H9 (cell line): ENCODE results near the gene DAP3. TPM values are rescaled to one million over a fixed set of nuclear protein-coding genes. Genes with fewer than 3 reads are reported as not detected.
"Not testable (repeated sequence)": the region's sequence is repeated elsewhere in the genome, so short reads cannot be mapped to it uniquely, and the experiment has no call there.

Experiments
- DNase-seq: peaks from one replicate; pipeline ENCODE4 v3.0.0-alpha.2; 2017
- H2AFZ ChIP-seq: one replicate; pipeline ENCODE4 v1.6.1; 2013; ENCODE audit warnings: mild to moderate bottlenecking, low read length, control low read depth, moderate library complexity
- H2AK5ac ChIP-seq: 2 replicates; pipeline ENCODE4 v1.6.1; 2013; ENCODE audit warnings: low read length, control low read depth, mixed read lengths; ENCODE audit not compliant: insufficient read length
- H2BK120ac ChIP-seq: one replicate; pipeline ENCODE4 v1.6.1; 2013; ENCODE audit warnings: low read depth, mild to moderate bottlenecking, low read length, control low read depth, inconsistent platforms; ENCODE audit not compliant: poor library complexity, severe bottlenecking
- H2BK12ac ChIP-seq: 2 replicates; pipeline ENCODE4 v1.6.1; 2013; ENCODE audit warnings: low read length, control low read depth, mixed read lengths, low read depth; ENCODE audit not compliant: insufficient read length
- H2BK15ac ChIP-seq: 2 replicates; pipeline ENCODE4 v1.6.1; 2013; ENCODE audit warnings: low read depth, low read length, control low read depth
- H2BK20ac ChIP-seq: one replicate; pipeline ENCODE4 v1.6.1; 2013; ENCODE audit warnings: low read depth, mild to moderate bottlenecking, low read length, control low read depth, inconsistent platforms; ENCODE audit not compliant: poor library complexity, severe bottlenecking
- H2BK5ac ChIP-seq: 2 replicates; pipeline ENCODE4 v1.6.1; 2013; ENCODE audit warnings: low read length, control low read depth, mixed read lengths; ENCODE audit not compliant: insufficient read length
- H3K14ac ChIP-seq: 2 replicates; pipeline ENCODE4 v1.6.1; 2013; ENCODE audit warnings: low read length, control low read depth; ENCODE audit not compliant: insufficient read depth
- H3K18ac ChIP-seq: 2 replicates; pipeline ENCODE4 v1.6.1; 2013; ENCODE audit warnings: low read depth, mild to moderate bottlenecking, mixed read lengths, low read length, control low read depth; ENCODE audit not compliant: insufficient read length
- H3K23ac ChIP-seq: 2 replicates; pipeline ENCODE4 v1.6.1; 2013; ENCODE audit warnings: low read length, control low read depth, mixed read lengths, low read depth; ENCODE audit not compliant: insufficient read length
- H3K23me2 ChIP-seq: 2 replicates; pipeline ENCODE4 v1.6.1; 2013; ENCODE audit warnings: low read depth, mild to moderate bottlenecking, mixed read lengths, low read length, control low read depth; ENCODE audit not compliant: insufficient read length, poor library complexity, severe bottlenecking
- H3K27ac ChIP-seq: 2 replicates; pipeline ENCODE4 v1.5.1; 2013; ENCODE audit warnings: low read length, control low read depth, mixed read lengths, low read depth; ENCODE audit not compliant: insufficient read length
- H3K27me3 ChIP-seq: 2 replicates; pipeline ENCODE4 v1.6.1; 2013; ENCODE audit warnings: low read length, control low read depth, inconsistent platforms; ENCODE audit not compliant: insufficient read depth
- H3K4ac ChIP-seq: 2 replicates; pipeline ENCODE4 v1.6.1; 2013; ENCODE audit warnings: low read depth, mild to moderate bottlenecking, control low read depth, inconsistent platforms, low read length, moderate library complexity
- H3K4me1 ChIP-seq: 2 replicates; pipeline ENCODE4 v1.6.1; 2013; ENCODE audit warnings: low read length, control low read depth, inconsistent platforms; ENCODE audit not compliant: insufficient read depth
- H3K4me2 ChIP-seq: 2 replicates; pipeline ENCODE4 v1.6.1; 2013; ENCODE audit warnings: low read length, control low read depth, mixed read lengths; ENCODE audit not compliant: insufficient read length, insufficient read depth
- H3K56ac ChIP-seq: 2 replicates; pipeline ENCODE4 v1.6.1; 2013; ENCODE audit warnings: low read depth, mild to moderate bottlenecking, mixed read lengths, low read length, control low read depth; ENCODE audit not compliant: insufficient read length
- H3K79me1 ChIP-seq: 2 replicates; pipeline ENCODE4 v1.6.1; 2013; ENCODE audit warnings: low read depth, mild to moderate bottlenecking, moderate library complexity, low read length, control low read depth, inconsistent platforms; ENCODE audit not compliant: insufficient read depth, poor library complexity, severe bottlenecking
- H3K79me2 ChIP-seq: 2 replicates; pipeline ENCODE4 v1.6.1; 2013; ENCODE audit warnings: low read length, control low read depth, inconsistent platforms; ENCODE audit not compliant: insufficient read depth
- H3K9ac ChIP-seq: 2 replicates; pipeline ENCODE4 v1.6.1; 2013; ENCODE audit warnings: low read length, control low read depth, mixed read lengths; ENCODE audit not compliant: insufficient read length; ENCODE audit errors: extremely low read depth
- H3K9me3 ChIP-seq: one replicate; pipeline ENCODE4 v1.6.1; 2013; ENCODE audit warnings: low read depth, low read length, inconsistent platforms; ENCODE audit not compliant: control insufficient read depth
- H3T11ph ChIP-seq: one replicate; pipeline ENCODE4 v1.6.1; 2013; ENCODE audit warnings: mild to moderate bottlenecking, low read length, control low read depth, inconsistent platforms
- H4K20me1 ChIP-seq: one replicate; pipeline ENCODE4 v1.6.1; 2013; ENCODE audit not compliant: control insufficient read depth, insufficient read length, insufficient read depth
- H4K5ac ChIP-seq: 2 replicates; pipeline ENCODE4 v1.6.1; 2013; ENCODE audit warnings: low read depth, mild to moderate bottlenecking, mixed read lengths, low read length, control low read depth; ENCODE audit not compliant: insufficient read length
- H4K8ac ChIP-seq: replicated peaks from 2 replicates; pipeline ENCODE4 v1.6.1; 2013; ENCODE audit warnings: low read length, control low read depth, mixed read lengths, low read depth; ENCODE audit not compliant: insufficient read length
- H4K91ac ChIP-seq: 2 replicates; pipeline ENCODE4 v1.6.1; 2013; ENCODE audit warnings: low read depth, mild to moderate bottlenecking, moderate library complexity, mixed read lengths, low read length, control low read depth; ENCODE audit not compliant: insufficient read length
- H3K27ac Mint-ChIP-seq, 3 experiments: 2 replicates in 2 of 3; 3 replicates in 1 of 3; pipeline ENCODE4 v1.8.0; 2020 to 2021; ENCODE audit warnings: mixed read lengths in 3 of 3, mild to moderate bottlenecking in 1 of 3, moderate library complexity in 1 of 3
- H3K27me3 Mint-ChIP-seq: 2 replicates; pipeline ENCODE4 v1.8.0; 2021; ENCODE audit warnings: low read depth, mild to moderate bottlenecking, moderate library complexity, mixed read lengths
- H3K36me3 Mint-ChIP-seq, 3 experiments: 2 replicates in 2 of 3; 3 replicates in 1 of 3; pipeline ENCODE4 v1.8.0; 2020 to 2021; ENCODE audit warnings: low read depth in 3 of 3, mixed read lengths in 3 of 3; ENCODE audit not compliant: insufficient read depth in 1 of 3
- H3K4me1 Mint-ChIP-seq, 2 experiments: 2 replicates each; pipeline ENCODE4 v1.8.0; 2020; ENCODE audit warnings: mixed read lengths in 2 of 2
- H3K4me3 Mint-ChIP-seq, 2 experiments: 2 replicates in 1 of 2; 3 replicates in 1 of 2; pipeline ENCODE4 v1.8.0; 2020 to 2021; ENCODE audit warnings: mild to moderate bottlenecking in 2 of 2, mixed read lengths in 2 of 2, moderate library complexity in 1 of 2
- H3K9me3 Mint-ChIP-seq, 2 experiments: 2 replicates in 1 of 2; 3 replicates in 1 of 2; pipeline ENCODE4 v1.8.0; 2020; ENCODE audit warnings: mild to moderate bottlenecking in 2 of 2, mixed read lengths in 2 of 2, moderate library complexity in 1 of 2
- WGBS: extraction: QIAGEN DNeasy Blood & Tissue Kit; methylation state at CpG from one replicate; pipeline ENCODE4 v1.1.7; 2013; ENCODE audit warnings: missing lambda C conversion rate, low lambda C conversion rate, mixed read lengths; ENCODE audit not compliant: insufficient read length; ENCODE audit errors: extremely low coverage; 5-methylcytosine and 5-hydroxymethylcytosine counted together
- total RNA-seq: library from RNA; stranded (reverse); gene quantifications from 2 replicates; pipeline ENCODE4 v1.2.1, GENCODE V29; 2021

DAP3 gene
- total RNA-seq, 1 experiment from 2014 or later = 114 TPM

GRCh38 chr1:155747586-155747985, 58.7 kb downstream of the DAP3 start:
- H3K27ac ChIP-seq, H3K4ac ChIP-seq, H3K56ac ChIP-seq, H3K27ac Mint-ChIP-seq, H3K79me2 ChIP-seq, H4K91ac ChIP-seq, H3K4me3 Mint-ChIP-seq, H3K4me2 ChIP-seq, H4K20me1 ChIP-seq, H2BK12ac ChIP-seq, H3K27me3 Mint-ChIP-seq, H4K5ac ChIP-seq, H3K9me3 ChIP-seq, H3K4me1 Mint-ChIP-seq, H3K9me3 Mint-ChIP-seq, H3K27me3 ChIP-seq, H4K8ac ChIP-seq, DNase-seq, H2AK5ac ChIP-seq, H2BK15ac ChIP-seq, H2AFZ ChIP-seq, H3K79me1 ChIP-seq, H2BK5ac ChIP-seq, H2BK20ac ChIP-seq, H3K14ac ChIP-seq, H3K23me2 ChIP-seq, H3K4me1 ChIP-seq, H3T11ph ChIP-seq, H2BK120ac ChIP-seq, H3K23ac ChIP-seq, H3K18ac ChIP-seq, H3K9ac ChIP-seq: not testable (repeated sequence)
- no CpG with 5 or more reads among the region's 12 CpGs for WGBS
- peaks cover 19 to 35% (median 35%) of the 10 kb centered on the region in 3 experiments; a peak in 6 of 7 replicates for H3K36me3 Mint-ChIP-seq

GRCh38 chr1:155748141-155748540, 59.2 kb downstream of the DAP3 start:
- H3K9me3 ChIP-seq, DNase-seq, H3K4me2 ChIP-seq, H2BK15ac ChIP-seq, H2BK5ac ChIP-seq, H3T11ph ChIP-seq, H3K23ac ChIP-seq, H4K5ac ChIP-seq, H3K79me1 ChIP-seq, H4K91ac ChIP-seq, H2BK12ac ChIP-seq, H2BK120ac ChIP-seq, H3K27ac ChIP-seq, H3K4me1 Mint-ChIP-seq, H3K56ac ChIP-seq, H4K8ac ChIP-seq, H2BK20ac ChIP-seq, H3K9ac ChIP-seq, H3K4ac ChIP-seq, H3K27me3 ChIP-seq, H3K79me2 ChIP-seq, H3K4me1 ChIP-seq, H3K27me3 Mint-ChIP-seq, H3K9me3 Mint-ChIP-seq, H3K23me2 ChIP-seq, H2AFZ ChIP-seq, H4K20me1 ChIP-seq, H2AK5ac ChIP-seq, H3K18ac ChIP-seq, H3K14ac ChIP-seq: not testable (repeated sequence)
- peaks cover 20 to 40% (median 38%) of the 10 kb centered on the region in 3 experiments; a peak in 6 of 7 replicates for H3K36me3 Mint-ChIP-seq
- no CpG with 5 or more reads among the region's 5 CpGs for WGBS
- peak overlapping the region in 1 of 3 experiments; percentile 44; a peak in 2 of 7 replicates for H3K27ac Mint-ChIP-seq
- H3K4me3 Mint-ChIP-seq = peak overlapping the region in 1 of 2 experiments; percentile 26; a peak in 1 of 5 replicates
